Tibial nerve (tissue), 4 donors: Measurements from ENCODE around the gene ZDHHC8.

ENCODE experiments used
- EP300 ChIP-seq, 2 donors: sonication (generic); formaldehyde crosslinking; IDR thresholded peaks; one replicate each; pipeline ENCODE4 v1.6.1; 2017; ENCODE audit warnings: antibody characterized with exemption in 2 of 2, mild to moderate bottlenecking in 1 of 2
- POLR2A ChIP-seq, 2 donors: fragments of 450-650 bp; IDR thresholded peaks; one replicate each; pipeline ENCODE4 v1.6.1; 2017; ENCODE audit warnings: antibody characterized with exemption in 2 of 2, mild to moderate bottlenecking in 2 of 2, moderate library complexity in 2 of 2
- TF ChIP-seq, protein P1 (sequence below), 5 experiments: fragments of 200-600 bp in 3 of 5; fragments of 450-650 bp in 2 of 5; sonication (generic) in 3 of 5; IDR thresholded peaks; one replicate each; pipeline ENCODE4 v1.5.1; 2016 to 2019; ENCODE audit warnings: antibody characterized with exemption in 5 of 5, mild to moderate bottlenecking in 3 of 5, moderate library complexity in 2 of 5

DNA sequence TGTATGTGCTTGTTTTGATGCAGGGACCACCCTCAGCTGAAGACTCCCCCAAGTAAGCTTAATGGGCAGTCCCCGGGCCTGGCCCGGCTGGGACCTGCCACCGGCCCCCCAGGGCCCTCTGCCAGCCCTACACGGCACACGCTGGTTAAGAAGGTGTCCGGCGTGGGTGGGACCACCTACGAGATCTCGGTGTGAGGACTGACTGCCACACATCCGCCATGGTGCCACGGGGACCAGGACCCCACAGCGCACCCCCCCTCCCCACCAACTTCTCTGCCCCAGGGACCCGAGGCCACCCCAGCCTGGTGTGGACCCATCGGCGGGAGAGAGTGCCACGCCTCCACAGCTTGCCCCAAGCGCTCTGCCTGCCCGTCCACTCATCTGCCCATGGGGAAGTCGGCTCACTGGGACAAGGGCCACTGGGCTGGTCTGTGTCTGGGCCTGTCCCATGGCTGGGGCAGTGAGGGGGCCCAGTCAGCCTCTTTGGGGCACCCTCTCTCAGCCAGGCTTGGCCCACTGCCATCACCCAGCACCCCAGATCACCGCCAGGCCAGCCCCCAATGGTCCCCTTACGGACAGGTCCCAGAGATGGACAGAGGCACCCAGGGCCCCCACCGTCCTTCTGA is 13.7 kb downstream of the ZDHHC8 start:
- TF ChIP-seq, protein P1, sequence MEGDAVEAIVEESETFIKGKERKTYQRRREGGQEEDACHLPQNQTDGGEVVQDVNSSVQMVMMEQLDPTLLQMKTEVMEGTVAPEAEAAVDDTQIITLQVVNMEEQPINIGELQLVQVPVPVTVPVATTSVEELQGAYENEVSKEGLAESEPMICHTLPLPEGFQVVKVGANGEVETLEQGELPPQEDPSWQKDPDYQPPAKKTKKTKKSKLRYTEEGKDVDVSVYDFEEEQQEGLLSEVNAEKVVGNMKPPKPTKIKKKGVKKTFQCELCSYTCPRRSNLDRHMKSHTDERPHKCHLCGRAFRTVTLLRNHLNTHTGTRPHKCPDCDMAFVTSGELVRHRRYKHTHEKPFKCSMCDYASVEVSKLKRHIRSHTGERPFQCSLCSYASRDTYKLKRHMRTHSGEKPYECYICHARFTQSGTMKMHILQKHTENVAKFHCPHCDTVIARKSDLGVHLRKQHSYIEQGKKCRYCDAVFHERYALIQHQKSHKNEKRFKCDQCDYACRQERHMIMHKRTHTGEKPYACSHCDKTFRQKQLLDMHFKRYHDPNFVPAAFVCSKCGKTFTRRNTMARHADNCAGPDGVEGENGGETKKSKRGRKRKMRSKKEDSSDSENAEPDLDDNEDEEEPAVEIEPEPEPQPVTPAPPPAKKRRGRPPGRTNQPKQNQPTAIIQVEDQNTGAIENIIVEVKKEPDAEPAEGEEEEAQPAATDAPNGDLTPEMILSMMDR (IDR thresholded peaks at IDR 0.05): no peak
- no peak for TF ChIP-seq POLR2A (IDR thresholded peaks at IDR 0.05)
- no peak for TF ChIP-seq EP300 (IDR thresholded peaks at IDR 0.05)
